Measurements from ENCODE around the gene MAN1A1.

MAN1A1 gene

GRCh38 chr6:119129968-119130484 is 219.5 kb downstream of the MAN1A1 start:
- H2BK5ac ChIP-seq (ENCODE audit: low read length) = no peak overlapping the region
- H3K4me1 ChIP-seq (ENCODE audit: control insufficient read depth in 2 of 2, insufficient read depth in 1 of 2, low read depth in 1 of 2, low read length in 2 of 2) = peaks cover 0 to 1% of the 10 kb centered on the region in 2 donors
- H3K18ac ChIP-seq (ENCODE audit: low read length) = no peak overlapping the region
- H3K9me3 ChIP-seq (replicated peaks in 1 of 2; ENCODE audit: control insufficient read depth in 2 of 2, insufficient read depth in 1 of 2, low read depth in 1 of 2, low read length in 2 of 2) = peaks cover 3 to 11% of the 10 kb centered on the region in 2 donors
- no peak overlapping the region for H3K14ac ChIP-seq (ENCODE audit: low read length)
- H2BK15ac ChIP-seq (ENCODE audit: low read length) = no peak overlapping the region
- no peak overlapping the region for H2BK120ac ChIP-seq (ENCODE audit: low read depth, low read length)
- no peaks in the 10 kb centered on the region for H3K36me3 ChIP-seq (replicated peaks in 1 of 2; ENCODE audit: control insufficient read depth in 2 of 2, insufficient read depth in 2 of 2, low read length in 2 of 2)
- no peak overlapping the region for H3K27ac ChIP-seq (replicated peaks; ENCODE audit: low read length)
- no peak overlapping the region for H3K4me3 ChIP-seq (ENCODE audit: low read length in 2 of 2)
- no CpG with 5 or more reads among the region's 2 CpGs for WGBS, 2 donors (ENCODE audit: extremely low coverage in 2 of 2, insufficient read length in 2 of 2, insufficient replicate concordance in 1 of 2)
- no peak overlapping the region for H2AK5ac ChIP-seq (ENCODE audit: low read depth, low read length)
- no peak overlapping the region for H3K4ac ChIP-seq (ENCODE audit: low read length)
- no peak for DNase-seq (ENCODE audit: low spot score)
- H3K27me3 ChIP-seq (ENCODE audit: control insufficient read depth in 3 of 3, insufficient read depth in 3 of 3, low read depth in 1 of 3, low read length in 3 of 3) = no peaks in the 10 kb centered on the region
- no peak overlapping the region for H3K4me2 ChIP-seq (ENCODE audit: insufficient read depth, low read length, poor library complexity, severe bottlenecking)
- no peak overlapping the region for H3K23ac ChIP-seq (ENCODE audit: low read depth, low read length, poor library complexity)
- H3K79me1 ChIP-seq (ENCODE audit: low read depth, low read length) = no peaks in the 10 kb centered on the region
- no peak overlapping the region for H2BK12ac ChIP-seq (ENCODE audit: low read length)
- no peak overlapping the region for H4K8ac ChIP-seq (ENCODE audit: low read depth, low read length)
- H3K9ac ChIP-seq (ENCODE audit: low read depth, low read length, poor library complexity) = no peak overlapping the region
- no peak overlapping the region for H2AFZ ChIP-seq (ENCODE audit: low read length)
- H4K91ac ChIP-seq (ENCODE audit: low read depth, low read length, poor library complexity) = no peak overlapping the region

GRCh38 chr6:119129148-119129967 is 220.2 kb downstream of the MAN1A1 start:
- no peak overlapping the region for H2BK5ac ChIP-seq (ENCODE audit: low read length)
- no CpG with 5 or more reads among the region's 4 CpGs for WGBS, 2 donors (ENCODE audit: extremely low coverage in 2 of 2, insufficient read length in 2 of 2, insufficient replicate concordance in 1 of 2)
- no peak overlapping the region for H4K91ac ChIP-seq (ENCODE audit: low read depth, low read length, poor library complexity)
- H2BK120ac ChIP-seq (ENCODE audit: low read depth, low read length) = no peak overlapping the region
- no peak overlapping the region for H3K14ac ChIP-seq (ENCODE audit: low read length)
- no peak overlapping the region for H3K23ac ChIP-seq (ENCODE audit: low read depth, low read length, poor library complexity)
- no peaks in the 10 kb centered on the region for H3K27me3 ChIP-seq (ENCODE audit: control insufficient read depth in 3 of 3, insufficient read depth in 3 of 3, low read depth in 1 of 3, low read length in 3 of 3)
- H3K9me3 ChIP-seq (replicated peaks in 1 of 2; ENCODE audit: control insufficient read depth in 2 of 2, insufficient read depth in 1 of 2, low read depth in 1 of 2, low read length in 2 of 2) = peaks cover 3 to 11% of the 10 kb centered on the region in 2 donors
- H3K36me3 ChIP-seq (replicated peaks in 1 of 2; ENCODE audit: control insufficient read depth in 2 of 2, insufficient read depth in 2 of 2, low read length in 2 of 2) = no peaks in the 10 kb centered on the region
- no peak overlapping the region for H2BK12ac ChIP-seq (ENCODE audit: low read length)
- peaks cover 0 to 1% of the 10 kb centered on the region in 2 donors for H3K4me1 ChIP-seq (ENCODE audit: control insufficient read depth in 2 of 2, insufficient read depth in 1 of 2, low read depth in 1 of 2, low read length in 2 of 2)
- H3K9ac ChIP-seq (ENCODE audit: low read depth, low read length, poor library complexity) = no peak overlapping the region
- no peak overlapping the region for H2BK15ac ChIP-seq (ENCODE audit: low read length)
- H3K79me1 ChIP-seq (ENCODE audit: low read depth, low read length) = no peaks in the 10 kb centered on the region
- peak overlapping the region; percentile 37 for H2AFZ ChIP-seq (ENCODE audit: low read length)
- no peak overlapping the region for H3K27ac ChIP-seq (replicated peaks; ENCODE audit: low read length)
- no peak overlapping the region for H4K8ac ChIP-seq (ENCODE audit: low read depth, low read length)
- peak; percentile 64 for DNase-seq (ENCODE audit: low spot score)
- H3K4me2 ChIP-seq (ENCODE audit: insufficient read depth, low read length, poor library complexity, severe bottlenecking) = no peak overlapping the region
- H2AK5ac ChIP-seq (ENCODE audit: low read depth, low read length) = no peak overlapping the region
- H3K18ac ChIP-seq (ENCODE audit: low read length) = no peak overlapping the region
- no peak overlapping the region for H3K4me3 ChIP-seq (ENCODE audit: low read length in 2 of 2)
- H3K4ac ChIP-seq (ENCODE audit: low read length) = no peak overlapping the region

GRCh38 chr6:119128252-119128912 is 221.2 kb downstream of the MAN1A1 start:
- Histone ChIP-seq H3K4ac (ENCODE audit: low read length) (no peak overlapping the region), H3K9ac (ENCODE audit: low read depth, low read length, poor library complexity) (no peak overlapping the region), H3K27me3 (ENCODE audit: control insufficient read depth in 3 of 3, insufficient read depth in 3 of 3, low read depth in 1 of 3, low read length in 3 of 3) (no peaks in the 10 kb centered on the region), H3K23ac (ENCODE audit: low read depth, low read length, poor library complexity) (no peak overlapping the region), H2BK5ac (ENCODE audit: low read length) (no peak overlapping the region), H3K4me1 (ENCODE audit: control insufficient read depth in 2 of 2, insufficient read depth in 1 of 2, low read depth in 1 of 2, low read length in 2 of 2) (peaks cover 0 to 1% of the 10 kb centered on the region in 2 donors), H2AFZ (ENCODE audit: low read length) (no peak overlapping the region), H3K79me1 (ENCODE audit: low read depth, low read length) (no peaks in the 10 kb centered on the region), H3K36me3 (replicated peaks in 1 of 2; ENCODE audit: control insufficient read depth in 2 of 2, insufficient read depth in 2 of 2, low read length in 2 of 2) (no peaks in the 10 kb centered on the region), H3K4me2 (ENCODE audit: insufficient read depth, low read length, poor library complexity, severe bottlenecking) (no peak overlapping the region), H2BK15ac (ENCODE audit: low read length) (no peak overlapping the region), H2BK120ac (ENCODE audit: low read depth, low read length) (no peak overlapping the region), H3K18ac (ENCODE audit: low read length) (no peak overlapping the region), H2BK12ac (ENCODE audit: low read length) (no peak overlapping the region), H3K27ac (replicated peaks; ENCODE audit: low read length) (no peak overlapping the region), H4K91ac (ENCODE audit: low read depth, low read length, poor library complexity) (no peak overlapping the region), H2AK5ac (ENCODE audit: low read depth, low read length) (no peak overlapping the region), H3K14ac (ENCODE audit: low read length) (no peak overlapping the region), H4K8ac (ENCODE audit: low read depth, low read length) (no peak overlapping the region), H3K4me3 (ENCODE audit: low read length in 2 of 2) (no peak overlapping the region), H3K9me3 (replicated peaks in 1 of 2; ENCODE audit: control insufficient read depth in 2 of 2, insufficient read depth in 1 of 2, low read depth in 1 of 2, low read length in 2 of 2) (peaks cover 3 to 11% of the 10 kb centered on the region in 2 donors)
- DNase-seq (ENCODE audit: low spot score) = no peak
- WGBS, 2 donors (ENCODE audit: extremely low coverage in 2 of 2, insufficient read length in 2 of 2, insufficient replicate concordance in 1 of 2) = no CpG with 5 or more reads among the region's 2 CpGs

- no peak overlapping the region for H3K9ac ChIP-seq (ENCODE audit: low read depth, low read length, poor library complexity)
- H3K4me2 ChIP-seq (ENCODE audit: insufficient read depth, low read length, poor library complexity, severe bottlenecking) = no peak overlapping the region
- H3K4ac ChIP-seq (ENCODE audit: low read length) = no peak overlapping the region
- peaks cover 0 to 1% of the 10 kb centered on the region in 2 donors for H3K4me1 ChIP-seq (ENCODE audit: control insufficient read depth in 2 of 2, insufficient read depth in 1 of 2, low read depth in 1 of 2, low read length in 2 of 2)
- no peak overlapping the region for H3K4me3 ChIP-seq (ENCODE audit: low read length in 2 of 2)
- H2AK5ac ChIP-seq (ENCODE audit: low read depth, low read length) = no peak overlapping the region
- peaks cover 3 to 11% of the 10 kb centered on the region in 2 donors for H3K9me3 ChIP-seq (replicated peaks in 1 of 2; ENCODE audit: control insufficient read depth in 2 of 2, insufficient read depth in 1 of 2, low read depth in 1 of 2, low read length in 2 of 2)
- no peak overlapping the region for H3K14ac ChIP-seq (ENCODE audit: low read length)
- no peak overlapping the region for H4K91ac ChIP-seq (ENCODE audit: low read depth, low read length, poor library complexity)
- no peak for DNase-seq (ENCODE audit: low spot score)
- H3K27ac ChIP-seq (replicated peaks; ENCODE audit: low read length) = no peak overlapping the region
- H2BK120ac ChIP-seq (ENCODE audit: low read depth, low read length) = no peak overlapping the region
- H3K27me3 ChIP-seq (ENCODE audit: control insufficient read depth in 3 of 3, insufficient read depth in 3 of 3, low read depth in 1 of 3, low read length in 3 of 3) = no peaks in the 10 kb centered on the region
- no peak overlapping the region for H4K8ac ChIP-seq (ENCODE audit: low read depth, low read length)
- no peak overlapping the region for H2BK15ac ChIP-seq (ENCODE audit: low read length)
- H3K18ac ChIP-seq (ENCODE audit: low read length) = no peak overlapping the region
- no peak overlapping the region for H3K23ac ChIP-seq (ENCODE audit: low read depth, low read length, poor library complexity)
- H2BK12ac ChIP-seq (ENCODE audit: low read length) = no peak overlapping the region
- no CpG with 5 or more reads among the region's 1 CpG for WGBS, 2 donors (ENCODE audit: extremely low coverage in 2 of 2, insufficient read length in 2 of 2, insufficient replicate concordance in 1 of 2)
- H3K36me3 ChIP-seq (replicated peaks in 1 of 2; ENCODE audit: control insufficient read depth in 2 of 2, insufficient read depth in 2 of 2, low read length in 2 of 2) = no peaks in the 10 kb centered on the region
- no peaks in the 10 kb centered on the region for H3K79me1 ChIP-seq (ENCODE audit: low read depth, low read length)
- H2BK5ac ChIP-seq (ENCODE audit: low read length) = no peak overlapping the region
- H2AFZ ChIP-seq (ENCODE audit: low read length) = no peak overlapping the region
Measured at GRCh38 chr6:119127627-119128026, 221.9 kb downstream of the MAN1A1 start.
